ENCODE measurements around the gene WWOX. TPM values are rescaled to one million over a fixed set of nuclear protein-coding genes. Genes with fewer than 3 reads are reported as not detected.

Gene WWOX
- total and polyA plus RNA-seq, 2 of the 4 experiments (the other 2 are of a cell fraction): 2.7 to 5.4 TPM

DNA sequence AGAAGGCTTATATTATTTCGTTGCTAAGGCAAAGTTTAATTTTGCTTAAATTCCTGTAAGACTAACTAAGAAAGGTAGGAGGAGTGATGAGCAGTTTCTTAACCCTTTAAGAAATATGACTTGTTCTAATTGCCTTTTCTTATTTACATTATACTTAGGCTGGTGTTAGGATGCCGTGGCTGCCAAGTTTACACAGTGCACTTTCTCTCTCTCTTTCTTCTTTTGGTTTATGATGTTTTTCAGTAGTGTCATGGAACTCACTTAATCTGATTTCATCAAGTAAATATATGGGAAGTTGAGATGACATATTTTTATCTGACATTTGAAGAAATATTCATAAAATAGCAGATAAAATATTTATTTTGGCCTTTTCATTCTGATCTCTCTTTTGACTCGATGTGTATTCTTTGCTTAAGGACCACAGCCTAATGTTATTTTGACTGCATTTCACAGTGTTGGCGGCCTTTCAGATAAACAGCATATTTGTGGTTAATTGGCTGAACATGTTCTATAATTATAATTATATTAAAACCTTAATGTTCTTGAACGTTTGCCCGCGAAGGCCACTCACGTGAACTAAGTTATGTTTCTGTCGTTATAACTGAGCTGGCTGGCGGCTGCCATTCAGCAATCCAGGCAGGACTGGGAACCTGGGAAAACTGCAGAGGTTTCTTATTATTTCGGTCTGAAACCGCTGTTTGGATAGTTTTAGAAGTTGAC is 191.6 kb downstream of the WWOX start:
- H3K9me1 ChIP-seq (ENCODE audit: insufficient read depth, low read length): no peaks in the 10 kb centered on the region
- H3K4me1 ChIP-seq (ENCODE audit: control insufficient read depth, insufficient read depth, low read length): no peaks in the 10 kb centered on the region
- dilution Hi-C loops (cut with HindIII; ENCODE audit: low sequenced_read_pairs, unreplicated experiment): no loop called here
- H4K5ac ChIP-seq (ENCODE audit: low read depth, low read length): no peak overlapping the region
- TF ChIP-seq, protein P1, sequence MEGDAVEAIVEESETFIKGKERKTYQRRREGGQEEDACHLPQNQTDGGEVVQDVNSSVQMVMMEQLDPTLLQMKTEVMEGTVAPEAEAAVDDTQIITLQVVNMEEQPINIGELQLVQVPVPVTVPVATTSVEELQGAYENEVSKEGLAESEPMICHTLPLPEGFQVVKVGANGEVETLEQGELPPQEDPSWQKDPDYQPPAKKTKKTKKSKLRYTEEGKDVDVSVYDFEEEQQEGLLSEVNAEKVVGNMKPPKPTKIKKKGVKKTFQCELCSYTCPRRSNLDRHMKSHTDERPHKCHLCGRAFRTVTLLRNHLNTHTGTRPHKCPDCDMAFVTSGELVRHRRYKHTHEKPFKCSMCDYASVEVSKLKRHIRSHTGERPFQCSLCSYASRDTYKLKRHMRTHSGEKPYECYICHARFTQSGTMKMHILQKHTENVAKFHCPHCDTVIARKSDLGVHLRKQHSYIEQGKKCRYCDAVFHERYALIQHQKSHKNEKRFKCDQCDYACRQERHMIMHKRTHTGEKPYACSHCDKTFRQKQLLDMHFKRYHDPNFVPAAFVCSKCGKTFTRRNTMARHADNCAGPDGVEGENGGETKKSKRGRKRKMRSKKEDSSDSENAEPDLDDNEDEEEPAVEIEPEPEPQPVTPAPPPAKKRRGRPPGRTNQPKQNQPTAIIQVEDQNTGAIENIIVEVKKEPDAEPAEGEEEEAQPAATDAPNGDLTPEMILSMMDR (conservative IDR thresholded peaks at IDR 0.05; ENCODE audit: low read depth, low read length): no peak
- TF ChIP-seq USF2 (IDR thresholded peaks at IDR 0.05; ENCODE audit: low read depth, low read length) (no peak), RAD21 (IDR thresholded peaks at IDR 0.05; ENCODE audit: low read length) (no peak), CHD1 (IDR thresholded peaks at IDR 0.05; ENCODE audit: low read depth, low read length) (no peak), FOS (IDR thresholded peaks at IDR 0.05; ENCODE audit: low read depth, low read length) (no peak)
- no peak overlapping the region for H3K4ac ChIP-seq (ENCODE audit: low read depth, low read length)
- no peak overlapping the region for H2BK20ac ChIP-seq (ENCODE audit: low read depth, low read length)
- H3K27ac ChIP-seq (ENCODE audit: insufficient read depth, low read length): no peak overlapping the region
- CTCF ChIA-PET: no interaction called here
- no peak overlapping the region for H2AK9ac ChIP-seq (replicated peaks; ENCODE audit: low read depth, low read length, poor library complexity)
- H2BK5ac ChIP-seq (ENCODE audit: low read depth, low read length, poor library complexity, severe bottlenecking): no peak overlapping the region
- H3K56ac ChIP-seq (ENCODE audit: extremely low read depth, insufficient read depth, low read length): no peak overlapping the region
- POLR2A ChIA-PET (ENCODE audit: unreplicated experiment): no interaction called here
- H3K36me3 ChIP-seq (ENCODE audit: control insufficient read depth, insufficient read depth, low read length): no peaks in the 10 kb centered on the region
- H4K91ac ChIP-seq (ENCODE audit: insufficient read depth, low read depth, low read length): no peak overlapping the region
- H3K9me3 ChIP-seq (ENCODE audit: control insufficient read depth, insufficient read depth, low read length): peaks cover 9% of the 10 kb centered on the region
- H2BK15ac ChIP-seq (ENCODE audit: low read depth, low read length): no peak overlapping the region
- H3K4me2 ChIP-seq (ENCODE audit: low read depth, low read length): no peak overlapping the region
- WGBS, 2 experiments (ENCODE audit: extremely low coverage in 2 of 2, insufficient read length in 1 of 2): no CpG with 5 or more reads among the region's 12 CpGs
- H4K20me1 ChIP-seq (ENCODE audit: insufficient read depth, low read length): no peaks in the 10 kb centered on the region
- BruUV-seq (replicated peaks): no TSS peak
- intact Hi-C loops (cut with micrococcal nuclease): no loop called here
- no peak overlapping the region for H3K14ac ChIP-seq (replicated peaks; ENCODE audit: low read depth, low read length)
- H3K27me3 ChIP-seq (ENCODE audit: control insufficient read depth, insufficient read depth, low read length): no peaks in the 10 kb centered on the region
- no peak overlapping the region for H3K18ac ChIP-seq (ENCODE audit: low read depth, low read length)
- no peak overlapping the region for H2AK5ac ChIP-seq (ENCODE audit: low read depth, low read length)
- no peak overlapping the region for H4K8ac ChIP-seq (ENCODE audit: low read depth in 2 of 2, low read length in 2 of 2)
- in situ Hi-C loops (cut with MboI; ENCODE audit: low sequenced_read_pairs): no loop called here
- H3K23ac ChIP-seq (ENCODE audit: low read depth, low read length): no peak overlapping the region
- H3K4me3 ChIP-seq (ENCODE audit: insufficient read depth, low read depth, low read length): no peak overlapping the region
- H2BK120ac ChIP-seq (ENCODE audit: low read depth, low read length): no peak overlapping the region
- H3K9ac ChIP-seq (ENCODE audit: low read depth, low read length): no peak overlapping the region
- DNase-seq (no peak), ATAC-seq (ENCODE audit: low read depth) (no peak)
- no peak overlapping the region for H2AFZ ChIP-seq (replicated peaks; ENCODE audit: low read length, poor library complexity)
- no peaks in the 10 kb centered on the region for H3K79me1 ChIP-seq (ENCODE audit: low read depth in 1 of 2, low read length in 2 of 2)
